KMS-11 (cell line): Measurements from ENCODE around the gene FYN.

Experiments used
- H2AFZ ChIP-seq: fragments of 200-600 bp; sonication (generic); 2 replicates; pipeline ENCODE4 v1.6.1; 2016; ENCODE audit warnings: antibody characterized with exemption, mixed run types, low read depth
- H3K27ac ChIP-seq: fragments of 200-600 bp; sonication (generic); 2 replicates; pipeline ENCODE4 v1.6.1; 2016; ENCODE audit warnings: mild to moderate bottlenecking, mixed run types
- H3K27me3 ChIP-seq: fragments of 200-600 bp; sonication (generic); 2 replicates; pipeline ENCODE4 v1.6.1; 2017; ENCODE audit warnings: mild to moderate bottlenecking, low read depth, mixed run types, moderate library complexity; ENCODE audit not compliant: insufficient read depth
- H3K36me3 ChIP-seq: fragments of 200-600 bp; sonication (generic); 2 replicates; pipeline ENCODE4 v1.6.1; 2017; ENCODE audit warnings: mild to moderate bottlenecking, mixed run types; ENCODE audit not compliant: insufficient read depth
- H3K4me1 ChIP-seq: fragments of 200-600 bp; sonication (generic); 2 replicates; pipeline ENCODE4 v1.6.1; 2016; ENCODE audit warnings: mild to moderate bottlenecking, low read depth, mixed run types; ENCODE audit not compliant: poor library complexity, severe bottlenecking
- H3K4me2 ChIP-seq: fragments of 200-600 bp; sonication (generic); 2 replicates; pipeline ENCODE4 v1.7.0; 2016; ENCODE audit warnings: mild to moderate bottlenecking, mixed run types
- H3K4me3 ChIP-seq: fragments of 200-600 bp; sonication (generic); IDR thresholded peaks from 2 replicates; pipeline ENCODE4 v1.6.1; 2017; ENCODE audit warnings: low read depth, low read length, mixed read lengths; ENCODE audit not compliant: insufficient read depth
- H3K79me2 ChIP-seq: fragments of 200-600 bp; sonication (generic); 2 replicates; pipeline ENCODE4 v1.6.1; 2016; ENCODE audit warnings: low read depth, mixed run types; ENCODE audit not compliant: insufficient read depth
- H3K9ac ChIP-seq: fragments of 200-600 bp; sonication (generic); 2 replicates; pipeline ENCODE4 v1.6.1; 2016; ENCODE audit warnings: mild to moderate bottlenecking, mixed run types
- H4K20me1 ChIP-seq: fragments of 200-600 bp; sonication (generic); 2 replicates; pipeline ENCODE4 v1.6.1; 2016; ENCODE audit warnings: mild to moderate bottlenecking, mixed run types; ENCODE audit not compliant: insufficient read depth
- CTCF ChIP-seq: fragments of 200-600 bp; sonication (generic); conservative IDR thresholded peaks from 2 replicates; pipeline ENCODE4 v1.6.1; 2017; ENCODE audit warnings: low read depth, mild to moderate bottlenecking, antibody characterized with exemption, low read length, moderate library complexity, mixed read lengths

FYN gene

GRCh38 chr6:111674413-111674812, 198.8 kb downstream of the FYN start:
- Histone ChIP-seq H3K27me3 (no peaks in the 10 kb centered on the region), H3K4me3 (no peak overlapping the region), H3K4me1 (no peaks in the 10 kb centered on the region), H3K36me3 (no peaks in the 10 kb centered on the region), H3K79me2 (no peaks in the 10 kb centered on the region), H4K20me1 (no peaks in the 10 kb centered on the region), H3K4me2 (no peak overlapping the region), H3K27ac (no peak overlapping the region), H3K9ac (no peak overlapping the region), H2AFZ (no peak overlapping the region)
- TF ChIP-seq CTCF: no peak

- Histone ChIP-seq H4K20me1 (no peaks in the 10 kb centered on the region), H3K27ac (no peak overlapping the region), H3K4me2 (no peak overlapping the region), H3K9ac (no peak overlapping the region), H3K4me1 (no peaks in the 10 kb centered on the region), H3K79me2 (no peaks in the 10 kb centered on the region), H2AFZ (no peak overlapping the region), H3K4me3 (no peak overlapping the region), H3K27me3 (no peaks in the 10 kb centered on the region), H3K36me3 (no peaks in the 10 kb centered on the region)
- TF ChIP-seq CTCF: no peak
Observed at GRCh38 chr6:111673937-111674336, 199.3 kb downstream of the FYN start.

- Histone ChIP-seq H3K79me2 (no peaks in the 10 kb centered on the region), H3K9ac (no peak overlapping the region), H3K27me3 (no peaks in the 10 kb centered on the region), H3K36me3 (no peaks in the 10 kb centered on the region), H3K27ac (no peak overlapping the region), H3K4me1 (no peaks in the 10 kb centered on the region), H4K20me1 (no peaks in the 10 kb centered on the region), H3K4me3 (no peak overlapping the region), H2AFZ (no peak overlapping the region), H3K4me2 (no peak overlapping the region)
- no peak for TF ChIP-seq CTCF
Observed at GRCh38 chr6:111673532-111673931, 199.7 kb downstream of the FYN start.

GRCh38 chr6:111672761-111673450, 200.3 kb downstream of the FYN start:
- H3K27me3 ChIP-seq: no peaks in the 10 kb centered on the region
- H3K4me3 ChIP-seq: no peak overlapping the region
- TF ChIP-seq CTCF: no peak
- no peaks in the 10 kb centered on the region for H3K4me1 ChIP-seq
- no peaks in the 10 kb centered on the region for H4K20me1 ChIP-seq
- no peak overlapping the region for H3K9ac ChIP-seq
- H3K36me3 ChIP-seq: no peaks in the 10 kb centered on the region
- H3K27ac ChIP-seq: no peak overlapping the region
- H2AFZ ChIP-seq: no peak overlapping the region
- no peak overlapping the region for H3K4me2 ChIP-seq
- H3K79me2 ChIP-seq: no peaks in the 10 kb centered on the region
